Activated gamma-delta T cell (primary cell): ENCODE measurements around the gene OTOF.
A peak's percentile ranks its signal among the peaks of the same experiment; 100 is the strongest.

ENCODE experiments used
- DNase-seq: peaks from one replicate; lab custom pipeline; 2025; lab: John Stamatoyannopoulos, UW
- total RNA-seq, 2 donors: gene quantifications; one replicate each; lab custom pipeline; 2026; lab: John Stamatoyannopoulos, UW

The OTOF gene
- total RNA-seq, result 0.26 to 3.6 reads per million in 2 donors

GRCh38 chr2:26477911-26478253 lies at the start of gene OTOF:
TSS of gene OTOF (minus strand) at chr2:26478124.
- no peak for DNase-seq

- DNase-seq, result no peak
Observed at GRCh38 chr2:26526589-26526988, 48.7 kb upstream of the OTOF start.

GRCh38 chr2:26526105-26526504 lies 48.2 kb upstream of the OTOF start:
- DNase-seq, result no peak

DNA sequence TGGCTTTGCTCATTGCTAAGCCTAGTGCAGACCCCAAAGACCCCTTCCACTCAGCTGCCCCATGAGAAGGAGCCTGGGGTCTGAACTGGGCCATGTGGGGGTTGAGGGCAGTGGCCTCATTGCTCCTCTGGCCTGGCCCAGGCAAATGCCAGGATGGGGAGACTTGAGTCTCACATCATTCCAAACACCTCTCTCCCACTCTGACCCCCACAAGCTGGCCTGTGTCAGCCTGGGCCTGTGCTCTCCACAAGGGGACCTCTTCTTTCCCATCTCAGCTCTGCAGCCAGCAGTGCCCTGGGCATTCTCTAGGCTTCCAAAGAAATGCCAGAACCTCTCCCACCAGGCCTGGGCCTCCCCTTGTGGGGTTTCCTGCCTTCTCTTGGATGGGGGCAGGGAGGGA lies 45.8 kb upstream of the OTOF start:
- no peak for DNase-seq

- no peak for DNase-seq
Observed at GRCh38 chr2:26522751-26523171, 44.8 kb upstream of the OTOF start.

- DNase-seq, result no peak
Observed at GRCh38 chr2:26522325-26522724, 44.4 kb upstream of the OTOF start.

- no peak for DNase-seq
Observed at GRCh38 chr2:26521913-26522180, 43.9 kb upstream of the OTOF start.

- no peak for DNase-seq
Observed at GRCh38 chr2:26521054-26521912, 43.4 kb upstream of the OTOF start.

GRCh38 chr2:26520148-26520449 lies 42.2 kb upstream of the OTOF start:
- no peak for DNase-seq

- no peak for DNase-seq
Observed at GRCh38 chr2:26519396-26520147, 41.6 kb upstream of the OTOF start.

DNA sequence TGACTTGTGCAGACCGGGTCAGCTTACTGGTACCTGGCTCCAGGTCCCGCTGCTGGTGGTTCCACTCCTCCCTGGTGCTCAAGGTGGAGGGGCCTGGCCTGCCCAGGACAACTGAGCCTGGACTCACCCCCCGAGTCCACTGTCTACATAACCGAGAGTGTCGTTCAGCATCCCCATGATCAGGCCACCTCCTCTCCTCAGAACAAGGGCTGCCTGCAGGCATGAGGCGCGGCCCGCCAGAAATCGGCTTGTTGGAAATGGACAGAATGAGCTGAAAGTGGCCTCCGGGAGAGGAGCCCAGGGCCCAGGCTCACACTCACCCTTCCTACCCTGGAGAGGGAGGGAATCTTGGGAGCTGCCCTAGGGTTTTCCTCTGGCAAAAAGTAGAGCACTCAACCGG lies 38.9 kb upstream of the OTOF start:
- no peak for DNase-seq

DNA sequence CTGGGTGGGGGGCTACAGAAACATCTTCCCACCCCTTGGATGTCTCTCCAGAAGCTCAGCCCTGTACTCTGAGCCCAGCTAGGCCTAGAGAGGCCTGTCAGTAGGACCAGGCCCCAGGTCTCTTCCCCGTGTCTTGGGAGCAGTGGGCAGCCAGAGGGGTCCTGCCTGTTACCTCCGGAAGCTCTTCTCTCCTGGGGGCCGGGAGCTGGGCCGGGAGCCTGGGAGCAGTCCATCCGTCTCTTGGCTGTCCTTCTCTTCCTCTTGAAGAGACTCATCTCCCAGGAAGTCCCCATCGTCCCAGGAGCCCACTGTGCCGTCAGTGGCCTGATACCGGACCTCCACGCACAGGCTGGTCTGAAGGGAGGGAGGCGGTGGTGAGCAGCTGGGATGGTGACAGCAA lies 38.3 kb upstream of the OTOF start:
- DNase-seq, result no peak

GRCh38 chr2:26515771-26516170 lies 37.8 kb upstream of the OTOF start:
- DNase-seq, result no peak

GRCh38 chr2:26514045-26514444 lies 36.1 kb upstream of the OTOF start:
- no peak for DNase-seq

- no peak for DNase-seq
Observed at GRCh38 chr2:26513261-26513660, 35.3 kb upstream of the OTOF start.

- no peak for DNase-seq
Observed at GRCh38 chr2:26511466-26511865, 33.5 kb upstream of the OTOF start.

DNA sequence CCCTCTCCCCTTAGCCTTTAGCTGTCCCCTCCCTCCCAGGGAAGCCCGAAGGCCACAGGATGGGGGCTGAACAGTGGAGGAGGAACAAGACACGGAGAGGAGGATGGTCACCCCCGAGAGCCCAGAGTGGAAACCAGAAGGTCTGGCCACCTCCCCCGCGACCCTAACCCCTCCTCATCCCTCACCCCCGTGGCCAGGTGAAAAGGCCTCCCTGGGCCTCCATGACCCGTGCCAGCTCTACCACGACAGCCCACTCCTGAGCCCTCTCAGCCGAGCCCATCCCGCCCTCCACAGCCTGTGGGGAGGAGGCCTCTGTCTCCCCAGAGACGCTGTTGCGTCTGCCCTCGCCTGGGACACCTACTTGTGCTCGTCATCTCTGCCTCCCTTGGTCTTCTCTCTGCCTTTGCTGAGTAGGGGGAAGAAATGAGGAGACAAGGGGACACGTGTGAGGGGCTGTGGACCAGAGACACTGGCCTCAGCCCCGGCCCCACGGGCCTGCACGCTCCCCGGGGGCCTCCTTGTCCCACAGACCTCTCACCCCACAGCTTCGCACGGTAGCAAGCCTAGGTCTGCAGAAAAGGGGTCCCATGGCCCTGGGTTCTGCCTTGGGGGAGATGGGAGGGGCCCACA lies 32.5 kb upstream of the OTOF start:
- no peak for DNase-seq

GRCh38 chr2:26509141-26509540 lies 31.2 kb upstream of the OTOF start:
- no peak for DNase-seq

GRCh38 chr2:26507932-26508331 lies 30.0 kb upstream of the OTOF start:
- no peak for DNase-seq

DNA sequence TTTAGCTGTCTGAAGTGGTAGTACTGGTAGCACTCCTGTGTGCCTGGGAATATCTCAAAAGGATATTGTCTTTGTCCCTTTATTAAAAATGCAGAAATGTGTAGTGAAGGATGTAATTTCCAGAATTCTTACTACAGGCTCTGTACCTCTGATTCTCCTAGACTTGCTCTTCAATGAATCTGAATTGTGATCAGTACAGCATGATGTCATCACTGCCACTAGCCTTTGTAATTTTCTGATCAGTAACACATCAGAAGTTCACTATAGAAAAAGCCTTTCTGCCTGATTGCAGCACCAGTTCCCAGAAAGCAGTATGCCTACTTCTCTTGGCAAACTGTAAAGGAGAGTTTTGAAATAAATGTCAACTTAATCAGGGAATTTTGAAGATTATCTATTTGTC lies 29.2 kb upstream of the OTOF start:
- no peak for DNase-seq

DNA sequence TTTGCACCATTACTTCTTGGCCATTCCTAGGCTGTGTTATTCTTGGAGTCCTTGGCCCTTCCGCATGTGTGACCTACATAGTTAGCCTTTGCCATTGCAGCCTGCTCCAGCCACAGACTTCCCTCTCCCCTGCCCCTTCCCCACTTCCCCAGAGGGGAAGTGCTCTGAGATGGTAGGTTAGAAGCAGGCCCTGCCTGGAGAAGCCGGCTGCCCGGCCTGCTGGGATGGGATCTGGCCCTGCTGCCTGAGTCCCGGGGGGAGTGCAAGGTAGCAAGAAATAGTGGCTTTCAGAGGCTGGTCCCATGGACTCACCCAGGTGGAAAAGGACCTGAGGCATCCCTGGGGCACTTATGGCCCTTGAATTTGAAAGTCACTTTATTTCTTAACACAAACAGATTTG lies 28.4 kb upstream of the OTOF start:
- DNase-seq, result no peak

DNA sequence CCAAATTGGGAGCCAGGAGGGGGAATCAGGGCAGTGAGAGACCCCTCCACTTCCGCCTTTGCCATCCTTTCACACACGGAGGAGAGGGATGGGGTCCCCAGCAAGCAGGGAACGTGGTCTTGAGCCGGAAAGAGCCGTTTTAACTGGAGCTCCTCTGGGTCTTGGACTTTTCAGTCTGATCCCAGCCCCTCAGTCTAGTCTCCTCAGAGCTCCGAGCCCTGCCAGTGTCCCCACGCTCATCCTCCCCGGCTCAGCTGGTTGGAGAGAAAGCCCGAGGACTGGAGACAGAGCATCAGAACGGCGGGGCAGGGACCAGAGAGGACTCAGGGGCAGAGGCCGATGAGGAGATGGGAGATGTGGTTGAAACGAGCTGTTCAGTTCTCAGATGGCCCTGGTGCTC lies 26.1 kb upstream of the OTOF start:
- no peak for DNase-seq

GRCh38 chr2:26503231-26503880 lies 25.4 kb upstream of the OTOF start:
- peak; percentile 20 for DNase-seq
